K562 (cell line): ENCODE data around the gene METTL3. TPM values are rescaled to one million over a fixed set of nuclear protein-coding genes. Genes with fewer than 3 reads are reported as not detected.

ENCODE experiments used
- C11orf30 ChIP-seq: fragments of 450-650 bp; IDR thresholded peaks from 2 replicates; pipeline ENCODE4 v1.6.1; 2016; ENCODE audit warnings: low read depth, mild to moderate bottlenecking
- ESRRB ChIP-seq: fragments of 250-450 bp; sonication (Bioruptor Pico); IDR thresholded peaks from 2 replicates; pipeline ENCODE4 v1.5.0; 2020; ENCODE audit warnings: mild to moderate bottlenecking, moderate library complexity, borderline replicate concordance
- FOXA1 ChIP-seq: fragments of 450-650 bp; IDR thresholded peaks from 2 replicates; pipeline ENCODE4 v1.6.1; 2016; ENCODE audit warnings: mild to moderate bottlenecking, borderline replicate concordance
- GTF2A2 ChIP-seq: IDR thresholded peaks from 2 replicates; pipeline ENCODE4 v1.6.1; 2016; ENCODE audit warnings: mild to moderate bottlenecking, missing genetic modification characterization, missing compliant biosample characterization
- HMG20A ChIP-seq: fragments of 450-650 bp; formaldehyde crosslinking; conservative IDR thresholded peaks from 2 replicates; pipeline ENCODE4 v1.4.0; 2020; ENCODE audit warnings: mild to moderate bottlenecking, mixed read lengths
- PTBP1 ChIP-seq: fragments of 200-400 bp; formaldehyde crosslinking; IDR thresholded peaks from 2 replicates; pipeline ENCODE4 v1.6.1; 2017; ENCODE audit warnings: low read depth, low read length
- RHOXF2B ChIP-seq: fragments of 250-450 bp; sonication (Bioruptor Pico); conservative IDR thresholded peaks from 2 replicates; pipeline ENCODE4 v1.5.1; 2021
- SMC3 ChIP-seq: conservative IDR thresholded peaks from 2 replicates; pipeline ENCODE4 v1.6.1; 2011; ENCODE audit warnings: low read depth, low read length, improper control_type of control experiment; ENCODE audit not compliant: insufficient read depth
- ZKSCAN3 ChIP-seq: fragments of 250-450 bp; sonication (Bioruptor Pico); IDR thresholded peaks from 2 replicates; pipeline ENCODE4 v1.4.0; 2020
- polyA plus RNA-seq, 8 experiments: library from polyadenylated mRNA; depleted of rRNA in 4 of 8; stranded (reverse) in 5 of 8; unstranded in 3 of 8; fragments of >200 nt; fragmentation: Nextera tagmentation in 2 of 8; fragmentation: Illumina TruSeq in 1 of 8; extraction: Ambion mirVana in 2 of 8; extraction: Trizol in 1 of 8; gene quantifications; 2 replicates each; pipeline versions ENCODE4 v1.2.1 to v1.2.3, GENCODE V29; 2011 to 2014; ENCODE audit warnings: inconsistent platforms in 1 of 8, missing spikeins in 1 of 8
- total RNA-seq, 7 experiments: library from RNA; depleted of rRNA in 6 of 7; stranded (reverse); fragments of >200 nt in 6 of 7; fragmentation: Illumina TruSeq in 2 of 7; extraction: Trizol in 2 of 7; gene quantifications; 2 replicates each; pipeline versions ENCODE4 v1.2.1 to v1.2.3, GENCODE V29; 2011 to 2021; ENCODE audit warnings: low replicate concordance in 1 of 7
- TF ChIP-seq, protein P1 (sequence below): fragments of 250-450 bp; sonication (Bioruptor Pico); IDR thresholded peaks from 2 replicates; pipeline ENCODE4 v1.5.0; 2021; ENCODE audit warnings: mild to moderate bottlenecking, moderate library complexity
- TF ChIP-seq, protein P2 (sequence below): fragments of 450-650 bp; IDR thresholded peaks from 2 replicates; pipeline ENCODE4 v1.6.1; 2018; ENCODE audit not compliant: partially characterized antibody
- TF ChIP-seq, protein P3 (sequence below): fragments of 250-450 bp; sonication (Bioruptor Pico); IDR thresholded peaks from 2 replicates; pipeline ENCODE4 v1.4.0; 2020; ENCODE audit warnings: mild to moderate bottlenecking, moderate library complexity

The METTL3 gene
- total and polyA plus RNA-seq, 9 of the 15 experiments (the other 6 are each of a cell fraction or from before 2014, with no cell fraction given) = 42.1 to 151 (median 65.7) TPM

DNA sequence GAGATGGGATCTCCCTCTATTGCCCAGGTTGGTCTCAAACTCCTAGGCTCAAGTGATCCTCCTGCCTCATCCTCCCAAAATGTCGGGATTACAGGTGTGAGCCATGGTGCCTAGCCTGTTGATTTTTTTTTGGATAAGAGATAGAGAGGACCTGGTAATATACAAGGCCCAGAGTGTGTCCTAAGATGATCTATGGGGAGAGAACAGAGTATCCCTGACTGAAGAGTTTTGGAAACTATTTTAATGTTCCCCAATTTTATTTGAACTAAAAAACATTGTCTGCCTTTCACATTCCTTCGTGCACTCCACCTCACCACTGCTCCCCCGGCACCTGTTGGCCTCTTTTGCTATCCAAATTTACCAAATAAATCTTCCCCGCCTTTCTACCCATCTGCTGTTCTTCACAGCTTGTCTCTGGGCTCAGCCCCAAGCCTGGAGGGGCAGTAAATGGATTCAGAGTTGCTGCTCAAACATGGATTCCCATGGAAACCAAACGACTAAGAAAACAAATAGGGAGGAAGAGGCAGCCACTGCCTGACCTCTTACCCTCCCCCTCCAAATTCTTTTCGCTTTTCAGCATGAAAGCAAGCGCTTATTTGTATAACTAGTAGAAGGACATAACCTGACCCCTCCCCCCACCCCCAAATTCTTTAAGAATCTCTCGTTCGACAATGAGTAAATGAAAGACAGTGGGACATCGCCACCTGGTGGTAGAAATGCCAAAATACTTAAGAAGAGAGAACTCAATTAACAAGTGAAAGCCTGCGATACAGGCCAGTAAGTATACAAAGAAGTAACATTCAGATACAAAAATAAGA is 46.2 kb upstream of the METTL3 start (continued):
- TF ChIP-seq, protein P1, sequence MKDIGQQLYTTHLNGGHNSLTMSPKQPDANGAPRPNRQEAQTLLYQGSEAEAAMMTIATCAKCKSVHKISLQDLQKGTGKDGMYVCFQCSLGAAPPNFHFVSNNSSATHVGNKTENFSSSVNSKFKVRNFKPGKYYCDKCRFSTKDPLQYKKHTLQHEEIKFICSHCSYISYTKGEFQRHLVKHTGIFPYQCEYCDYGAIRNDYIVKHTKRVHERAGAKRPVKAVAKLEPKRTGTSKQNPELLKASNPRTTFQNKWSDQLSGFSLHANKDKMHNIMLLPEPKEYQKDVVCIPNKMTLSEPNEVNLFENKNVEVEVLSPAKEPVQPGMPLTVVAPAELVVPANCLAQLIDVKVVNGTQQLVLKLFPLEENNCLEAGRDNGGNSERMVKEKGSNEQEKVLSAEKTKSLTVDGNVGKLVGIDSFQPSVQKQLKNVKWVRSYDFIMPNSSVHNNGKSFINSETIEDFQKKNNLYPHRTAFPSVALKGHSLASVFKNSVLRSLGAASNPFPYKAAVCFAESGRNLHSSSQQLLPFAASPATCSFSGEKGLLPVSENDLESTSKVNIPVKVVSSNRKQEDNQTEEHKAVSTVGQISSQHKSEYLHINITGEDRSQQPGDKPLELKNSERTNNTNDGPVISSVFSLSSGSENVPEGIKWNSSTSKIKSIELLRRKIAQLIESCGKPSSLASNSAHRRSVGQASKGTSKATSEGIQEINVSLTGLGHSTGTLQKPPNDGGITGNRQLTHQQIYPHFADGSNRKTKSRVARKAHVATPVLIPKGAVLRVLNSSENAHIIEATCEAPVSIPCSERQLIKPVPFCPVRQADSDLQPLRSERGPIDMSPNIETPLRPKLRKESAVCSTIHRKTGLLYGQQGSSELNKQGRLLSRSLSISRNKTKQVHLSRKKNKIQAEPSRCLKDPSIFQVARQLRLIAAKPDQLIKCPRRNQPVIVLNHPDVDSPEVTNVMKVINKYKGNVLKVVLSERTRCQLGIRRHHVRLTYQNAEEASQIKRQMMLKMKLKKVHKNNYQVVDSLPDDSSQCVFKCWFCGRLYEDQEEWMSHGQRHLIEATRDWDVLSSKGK (CRISPR knock-in tag) = no peak
- TF ChIP-seq, protein P2, sequence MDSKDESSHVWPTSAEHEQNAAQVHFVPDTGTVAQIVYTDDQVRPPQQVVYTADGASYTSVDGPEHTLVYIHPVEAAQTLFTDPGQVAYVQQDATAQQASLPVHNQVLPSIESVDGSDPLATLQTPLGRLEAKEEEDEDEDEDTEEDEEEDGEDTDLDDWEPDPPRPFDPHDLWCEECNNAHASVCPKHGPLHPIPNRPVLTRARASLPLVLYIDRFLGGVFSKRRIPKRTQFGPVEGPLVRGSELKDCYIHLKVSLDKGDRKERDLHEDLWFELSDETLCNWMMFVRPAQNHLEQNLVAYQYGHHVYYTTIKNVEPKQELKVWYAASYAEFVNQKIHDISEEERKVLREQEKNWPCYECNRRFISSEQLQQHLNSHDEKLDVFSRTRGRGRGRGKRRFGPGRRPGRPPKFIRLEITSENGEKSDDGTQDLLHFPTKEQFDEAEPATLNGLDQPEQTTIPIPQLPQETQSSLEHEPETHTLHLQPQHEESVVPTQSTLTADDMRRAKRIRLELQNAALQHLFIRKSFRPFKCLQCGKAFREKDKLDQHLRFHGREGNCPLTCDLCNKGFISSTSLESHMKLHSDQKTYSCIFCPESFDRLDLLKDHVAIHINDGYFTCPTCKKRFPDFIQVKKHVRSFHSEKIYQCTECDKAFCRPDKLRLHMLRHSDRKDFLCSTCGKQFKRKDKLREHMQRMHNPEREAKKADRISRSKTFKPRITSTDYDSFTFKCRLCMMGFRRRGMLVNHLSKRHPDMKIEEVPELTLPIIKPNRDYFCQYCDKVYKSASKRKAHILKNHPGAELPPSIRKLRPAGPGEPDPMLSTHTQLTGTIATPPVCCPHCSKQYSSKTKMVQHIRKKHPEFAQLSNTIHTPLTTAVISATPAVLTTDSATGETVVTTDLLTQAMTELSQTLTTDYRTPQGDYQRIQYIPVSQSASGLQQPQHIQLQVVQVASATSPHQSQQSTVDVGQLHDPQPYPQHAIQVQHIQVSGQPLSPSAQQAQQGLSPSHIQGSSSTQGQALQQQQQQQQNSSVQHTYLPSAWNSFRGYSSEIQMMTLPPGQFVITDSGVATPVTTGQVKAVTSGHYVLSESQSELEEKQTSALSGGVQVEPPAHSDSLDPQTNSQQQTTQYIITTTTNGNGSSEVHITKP = no peak
- TF ChIP-seq GTF2A2 (tag) (no peak), C11orf30 (no peak), SMC3 (peak; percentile 79), FOXA1 (no peak), ESRRB (CRISPR knock-in tag) (no peak), PTBP1 (no peak), HMG20A (no peak), RHOXF2B (CRISPR knock-in tag) (no peak), ZKSCAN3 (CRISPR knock-in tag) (no peak)
- TF ChIP-seq, protein P3, sequence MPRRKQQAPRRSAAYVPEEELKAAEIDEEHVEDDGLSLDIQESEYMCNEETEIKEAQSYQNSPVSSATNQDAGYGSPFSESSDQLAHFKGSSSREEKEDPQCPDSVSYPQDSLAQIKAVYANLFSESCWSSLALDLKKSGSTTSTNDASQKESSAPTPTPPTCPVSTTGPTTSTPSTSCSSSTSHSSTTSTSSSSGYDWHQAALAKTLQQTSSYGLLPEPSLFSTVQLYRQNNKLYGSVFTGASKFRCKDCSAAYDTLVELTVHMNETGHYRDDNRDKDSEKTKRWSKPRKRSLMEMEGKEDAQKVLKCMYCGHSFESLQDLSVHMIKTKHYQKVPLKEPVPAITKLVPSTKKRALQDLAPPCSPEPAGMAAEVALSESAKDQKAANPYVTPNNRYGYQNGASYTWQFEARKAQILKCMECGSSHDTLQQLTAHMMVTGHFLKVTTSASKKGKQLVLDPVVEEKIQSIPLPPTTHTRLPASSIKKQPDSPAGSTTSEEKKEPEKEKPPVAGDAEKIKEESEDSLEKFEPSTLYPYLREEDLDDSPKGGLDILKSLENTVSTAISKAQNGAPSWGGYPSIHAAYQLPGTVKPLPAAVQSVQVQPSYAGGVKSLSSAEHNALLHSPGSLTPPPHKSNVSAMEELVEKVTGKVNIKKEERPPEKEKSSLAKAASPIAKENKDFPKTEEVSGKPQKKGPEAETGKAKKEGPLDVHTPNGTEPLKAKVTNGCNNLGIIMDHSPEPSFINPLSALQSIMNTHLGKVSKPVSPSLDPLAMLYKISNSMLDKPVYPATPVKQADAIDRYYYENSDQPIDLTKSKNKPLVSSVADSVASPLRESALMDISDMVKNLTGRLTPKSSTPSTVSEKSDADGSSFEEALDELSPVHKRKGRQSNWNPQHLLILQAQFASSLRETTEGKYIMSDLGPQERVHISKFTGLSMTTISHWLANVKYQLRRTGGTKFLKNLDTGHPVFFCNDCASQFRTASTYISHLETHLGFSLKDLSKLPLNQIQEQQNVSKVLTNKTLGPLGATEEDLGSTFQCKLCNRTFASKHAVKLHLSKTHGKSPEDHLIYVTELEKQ (CRISPR knock-in tag) = no peak
